ACHN (cell line): Measurements from ENCODE around the gene RILP.

Experiments used
- DNase-seq: peaks from one replicate; pipeline ENCODE4 v3.0.0-alpha.2; 2015
- in situ Hi-C: cut with HindIII; loops from 2 replicates; pipeline ENCODE4 v1.10.0; 2017; ENCODE audit warnings: low sequenced_read_pairs, low pct_ligation_motif_present, low pct_unique_long_range_greater_than_20kb

Gene RILP

DNA sequence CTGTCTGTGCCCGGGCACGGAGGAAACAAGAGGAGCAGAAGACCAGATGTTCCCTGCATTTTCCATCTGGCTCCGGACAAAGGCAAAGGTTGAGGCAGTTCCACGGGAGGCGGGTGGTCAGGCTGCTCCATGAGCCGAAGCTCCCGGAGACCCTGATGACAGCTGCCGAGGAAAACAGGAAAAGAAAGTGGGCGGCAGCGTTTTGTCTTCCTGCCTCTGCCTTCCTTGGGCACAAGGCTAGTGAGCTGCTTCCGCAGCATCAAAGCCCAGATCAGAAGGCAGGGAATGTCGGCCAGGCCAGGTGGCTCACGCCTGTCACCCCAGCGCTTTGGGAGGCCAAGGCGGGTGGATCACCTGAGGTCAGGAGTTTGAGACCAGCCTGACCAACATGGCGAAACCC is 37.3 kb downstream of the RILP start:
- in situ Hi-C loops, result no loop called here
- no peak for DNase-seq

DNA sequence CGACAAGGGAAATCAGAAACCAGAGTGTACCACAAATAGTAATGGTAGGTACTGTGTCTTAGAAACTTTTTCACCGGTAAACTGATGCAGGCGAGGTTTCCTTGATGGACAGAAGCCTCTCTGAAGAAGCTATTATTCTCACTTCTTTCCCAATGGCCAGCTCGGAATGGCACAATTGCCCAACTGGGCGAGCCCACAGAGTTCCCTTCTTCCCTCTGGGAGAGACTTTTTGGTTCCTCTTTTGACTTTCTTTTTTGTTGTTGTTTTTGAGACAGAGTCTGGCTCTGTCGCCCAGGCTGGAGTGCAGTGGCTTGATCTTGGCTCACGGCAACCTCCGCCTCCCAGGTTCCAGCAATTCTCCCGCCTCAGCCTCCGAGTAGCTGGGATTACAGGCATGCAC is 38.0 kb downstream of the RILP start:
- no peak for DNase-seq

GRCh38 chr17:1608676-1609075 is 41.0 kb downstream of the RILP start:
- DNase-seq, result no peak
- in situ Hi-C loops, result no loop called here

More for the DNA sequence above, 38.0 kb downstream of the RILP start:
- in situ Hi-C loops, result no loop called here

- in situ Hi-C loops, result no loop called here
- DNase-seq, result no peak
Measured at GRCh38 chr17:1607971-1608320, 41.7 kb downstream of the RILP start.

DNA sequence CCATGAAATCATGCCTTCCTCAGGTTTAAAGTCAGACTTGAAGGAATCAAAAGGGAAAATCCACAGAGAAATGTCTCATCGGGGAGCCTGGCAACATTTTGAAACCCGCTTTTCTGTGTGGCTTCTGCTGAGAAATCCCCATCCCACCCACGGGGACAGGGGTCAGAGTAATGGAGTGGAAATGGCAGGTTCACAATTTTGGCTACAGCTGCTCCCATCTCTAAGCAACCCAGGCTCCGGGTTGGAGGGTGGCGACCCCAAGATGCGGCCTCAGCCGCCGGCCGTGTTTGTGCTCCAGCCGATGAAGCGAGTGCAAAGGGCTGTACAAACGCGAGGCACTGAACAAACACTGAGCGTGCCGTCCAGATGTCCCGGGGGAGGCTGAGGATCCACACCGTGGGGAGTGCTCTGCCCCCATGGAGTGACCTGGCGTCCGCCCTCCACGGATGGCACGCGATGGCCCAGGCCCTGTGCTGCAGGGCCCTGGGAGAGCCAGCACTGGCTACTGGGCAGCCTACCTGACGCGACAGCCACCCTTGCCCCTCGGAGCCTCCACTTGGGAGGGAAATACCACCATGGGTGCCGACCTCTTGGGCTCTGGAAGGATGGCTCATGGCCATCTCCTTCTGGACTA is 43.2 kb downstream of the RILP start:
- in situ Hi-C loops, result no loop called here
- no peak for DNase-seq

GRCh38 chr17:1605681-1606351 is 43.9 kb downstream of the RILP start:
- in situ Hi-C loops, result no loop called here
- DNase-seq, result no peak

DNA sequence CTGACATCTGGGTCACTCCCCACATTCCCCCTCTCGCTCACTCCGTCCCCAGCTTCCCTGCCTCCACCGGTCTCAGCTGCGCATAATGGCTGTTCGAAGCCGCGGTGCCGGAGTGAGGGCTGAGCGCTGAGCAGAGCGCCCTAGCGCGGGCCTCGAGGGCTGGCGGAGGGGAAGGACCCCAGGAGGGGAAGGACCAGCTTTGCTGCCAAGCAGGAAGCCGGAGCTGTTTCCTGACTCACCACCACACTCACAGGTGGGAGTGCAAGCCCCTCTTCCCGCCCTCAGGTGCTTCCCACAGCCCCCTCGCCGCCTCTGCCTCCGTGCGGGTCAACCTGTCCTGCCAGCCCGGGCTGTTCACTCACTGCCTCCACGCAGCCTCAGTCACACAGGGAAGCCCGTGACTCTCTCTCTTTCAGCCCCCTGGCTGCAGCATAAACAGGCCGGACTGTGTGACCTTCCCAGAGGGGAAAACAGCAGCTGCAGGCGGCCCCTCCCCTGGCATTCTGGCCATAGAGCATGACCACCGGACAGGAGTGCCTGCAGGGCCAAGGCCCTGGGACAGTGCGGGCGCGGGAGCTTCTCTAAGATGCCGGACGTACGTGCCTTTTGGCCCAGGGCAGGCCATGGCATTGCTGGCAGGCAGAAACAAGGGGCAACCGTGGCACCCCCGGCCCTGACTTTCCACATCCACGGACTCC is 44.7 kb downstream of the RILP start:
- DNase-seq, result no peak
- in situ Hi-C loops, result no loop called here

GRCh38 chr17:1601571-1601970 is 48.1 kb downstream of the RILP start:
- in situ Hi-C loops, result no loop called here
- DNase-seq, result no peak

DNA sequence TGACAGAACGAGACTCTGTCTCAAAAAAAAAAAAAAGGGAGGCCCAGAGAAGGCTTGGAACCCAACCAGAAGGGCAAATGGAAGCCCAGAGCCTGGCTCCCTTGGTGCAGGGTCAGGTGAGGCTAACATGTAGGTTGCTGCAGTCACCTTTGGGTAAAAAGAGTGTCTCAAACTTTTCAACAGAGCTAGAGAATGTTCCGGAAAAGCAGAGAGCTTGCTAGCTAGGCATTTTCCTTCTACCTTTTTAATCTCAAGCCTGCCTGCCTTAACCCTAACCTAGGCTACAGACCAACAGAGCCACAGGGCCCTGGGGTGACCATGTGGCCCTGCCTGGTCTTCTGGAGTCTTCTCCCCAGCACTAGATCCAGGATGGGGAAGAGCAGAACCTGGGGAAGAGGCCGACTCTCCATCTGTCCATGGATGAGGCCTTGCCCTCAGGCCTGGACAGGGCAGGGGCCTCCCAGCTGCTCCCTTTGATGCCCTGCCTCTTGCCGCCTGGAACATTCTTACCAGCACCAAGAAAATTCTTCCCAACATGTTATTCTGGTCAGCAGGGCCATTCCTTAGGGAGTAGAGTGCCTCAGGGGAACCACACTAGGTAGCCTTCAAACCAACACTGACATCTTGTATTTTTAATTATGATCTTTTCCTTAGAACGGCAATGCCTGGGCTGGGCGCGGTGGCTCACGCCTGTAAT is 51.1 kb downstream of the RILP start:
- DNase-seq, result no peak
- in situ Hi-C loops, result no loop called here

DNA sequence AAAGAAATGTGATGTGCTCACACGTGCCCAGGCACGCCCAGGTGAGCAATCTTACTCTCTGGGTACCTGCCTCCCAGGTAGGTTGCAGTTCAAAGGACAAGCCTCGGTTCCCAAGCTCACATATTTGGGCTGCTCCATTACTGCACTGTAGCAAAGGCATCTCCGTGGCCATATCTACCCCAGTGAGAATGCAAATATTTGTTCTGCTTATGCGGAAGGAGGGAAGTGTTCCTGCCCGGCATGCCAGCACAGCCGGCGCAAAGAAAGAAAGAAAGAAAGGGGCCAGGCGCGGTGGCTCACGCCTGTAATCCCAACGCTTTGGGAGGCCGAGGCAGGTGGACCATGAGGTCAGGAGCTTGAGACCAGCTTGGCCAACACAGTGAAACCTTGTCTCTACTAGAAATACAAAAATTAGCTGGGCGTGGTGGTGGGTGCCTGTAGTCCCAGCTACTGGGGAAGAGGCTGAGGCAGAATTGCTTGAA is 51.8 kb downstream of the RILP start:
- in situ Hi-C loops, result no loop called here
- DNase-seq, result no peak
